K562 (cell line): ENCODE results near the gene ARHGAP25. TPM values are rescaled to one million over a fixed set of nuclear protein-coding genes. Genes with fewer than 3 reads are reported as not detected.

Source experiments
- ARID4B ChIP-seq: sonication (generic); formaldehyde crosslinking; IDR thresholded peaks from 2 replicates; pipeline ENCODE4 v1.8.0; 2022; ENCODE audit warnings: mild to moderate bottlenecking, missing genetic modification reagents
- CC2D1A ChIP-seq: fragments of 450-650 bp; IDR thresholded peaks from 2 replicates; pipeline ENCODE4 v1.6.1; 2017; ENCODE audit warnings: mild to moderate bottlenecking
- CHD2 ChIP-seq: IDR thresholded peaks from 2 replicates; pipeline ENCODE4 v1.6.1; 2011; ENCODE audit warnings: low read depth, low read length
- CXXC5 ChIP-seq: fragments of 250-450 bp; sonication (Bioruptor Pico); IDR thresholded peaks from 2 replicates; pipeline ENCODE4 v1.8.0; 2022; ENCODE audit warnings: inconsistent platforms, mild to moderate bottlenecking, moderate library complexity
- DIDO1 ChIP-seq: fragments of 450-650 bp; IDR thresholded peaks from 2 replicates; pipeline ENCODE4 v1.6.1; 2016; ENCODE audit warnings: low read depth, missing biosample characterization, missing genetic modification characterization
- GTF2A2 ChIP-seq: IDR thresholded peaks from 2 replicates; pipeline ENCODE4 v1.6.1; 2016; ENCODE audit warnings: mild to moderate bottlenecking, missing genetic modification characterization, missing compliant biosample characterization
- JUND ChIP-seq, 2 experiments: IDR thresholded peaks; 2 replicates in 1 of 2; 3 replicates in 1 of 2; pipeline ENCODE4 v1.6.1; 2011; ENCODE audit warnings: borderline replicate concordance in 2 of 2, low read depth in 2 of 2, low read length in 2 of 2, improper control_type of control experiment in 1 of 2, missing biosample characterization in 1 of 2, missing genetic modification characterization in 1 of 2, missing genetic modification reagents in 1 of 2
- MBD2 ChIP-seq: sonication (generic); IDR thresholded peaks from 2 replicates; pipeline ENCODE4 v1.6.1; 2016; ENCODE audit warnings: low read depth, borderline replicate concordance
- PHB ChIP-seq: fragments of 250-450 bp; sonication (Bioruptor Pico); IDR thresholded peaks from 2 replicates; pipeline ENCODE4 v1.5.0; 2021
- PHF20 ChIP-seq: fragments of 450-650 bp; IDR thresholded peaks from 2 replicates; pipeline ENCODE4 v1.6.1; 2018; ENCODE audit not compliant: partially characterized antibody
- POLR3G ChIP-seq: IDR thresholded peaks from 2 replicates; pipeline ENCODE4 v1.6.1; 2011; ENCODE audit not compliant: insufficient read length, insufficient replicate concordance; ENCODE audit errors: extremely low read depth
- RAD21 ChIP-seq, 2 experiments: fragments of 250-450 bp in 1 of 2; fragments of 450-650 bp in 1 of 2; sonication (Bioruptor Pico) in 1 of 2; formaldehyde crosslinking in 1 of 2; IDR thresholded peaks in 1 of 2; conservative IDR thresholded peaks in 1 of 2; 2 replicates each; pipeline versions ENCODE4 v1.4.0 to v1.8.0; 2020 to 2022; ENCODE audit warnings: mild to moderate bottlenecking in 2 of 2, moderate library complexity in 1 of 2
- RCOR1 ChIP-seq, 2 experiments: IDR thresholded peaks; 2 replicates each; pipeline ENCODE4 v1.6.1; 2012; ENCODE audit warnings: low read depth in 2 of 2, low read length in 2 of 2, borderline replicate concordance in 1 of 2, improper control_type of control experiment in 1 of 2
- TRIM24 ChIP-seq, 2 experiments: fragments of 450-650 bp; IDR thresholded peaks; 2 replicates each; pipeline ENCODE4 v1.6.1; 2016
- TSC22D4 ChIP-seq: fragments of 450-650 bp; IDR thresholded peaks from 2 replicates; pipeline ENCODE4 v1.6.1; 2016; ENCODE audit warnings: missing genetic modification characterization, missing biosample characterization, control low read depth
- ZEB2 ChIP-seq: fragments of 450-650 bp; IDR thresholded peaks from 2 replicates; pipeline ENCODE4 v1.6.1; 2016
- ZNF324 ChIP-seq: fragments of 250-450 bp; sonication (Bioruptor Pico); IDR thresholded peaks from 2 replicates; pipeline ENCODE4 v1.4.0; 2020; ENCODE audit warnings: mild to moderate bottlenecking
- ZNF696 ChIP-seq: fragments of 250-450 bp; sonication (Bioruptor Pico); conservative IDR thresholded peaks from 2 replicates; pipeline ENCODE4 v1.4.0; 2020; ENCODE audit warnings: mild to moderate bottlenecking, moderate library complexity
- ZNF707 ChIP-seq: fragments of 250-450 bp; sonication (Bioruptor Pico); conservative IDR thresholded peaks from 2 replicates; pipeline ENCODE4 v1.8.0; 2022; ENCODE audit warnings: inconsistent platforms, mild to moderate bottlenecking, moderate library complexity
- ZNF778 ChIP-seq: fragments of 450-650 bp; formaldehyde crosslinking; IDR thresholded peaks from 2 replicates; pipeline ENCODE4 v1.4.0; 2020; ENCODE audit warnings: mild to moderate bottlenecking, moderate library complexity
- polyA plus RNA-seq, 8 experiments: library from polyadenylated mRNA; depleted of rRNA in 4 of 8; stranded (reverse) in 5 of 8; unstranded in 3 of 8; fragments of >200 nt; fragmentation: Nextera tagmentation in 2 of 8; fragmentation: Illumina TruSeq in 1 of 8; extraction: Ambion mirVana in 2 of 8; extraction: Trizol in 1 of 8; gene quantifications; 2 replicates each; pipeline versions ENCODE4 v1.2.1 to v1.2.3, GENCODE V29; 2011 to 2014; ENCODE audit warnings: inconsistent platforms in 1 of 8, missing spikeins in 1 of 8
- total RNA-seq, 7 experiments: library from RNA; depleted of rRNA in 6 of 7; stranded (reverse); fragments of >200 nt in 6 of 7; fragmentation: Illumina TruSeq in 2 of 7; extraction: Trizol in 2 of 7; gene quantifications; 2 replicates each; pipeline versions ENCODE4 v1.2.1 to v1.2.3, GENCODE V29; 2011 to 2021; ENCODE audit warnings: low replicate concordance in 1 of 7
- TF ChIP-seq, protein P1 (sequence below): fragments of 450-650 bp; IDR thresholded peaks from 2 replicates; pipeline ENCODE4 v1.6.1; 2016; ENCODE audit warnings: borderline replicate concordance
- TF ChIP-seq, protein P2 (sequence below): fragments of 250-450 bp; sonication (Bioruptor Pico); IDR thresholded peaks from 2 replicates; pipeline ENCODE4 v1.4.0; 2020; ENCODE audit warnings: mild to moderate bottlenecking

Gene ARHGAP25
- total and polyA plus RNA-seq, 9 of the 15 experiments (the other 6 are each of a cell fraction or from before 2014, with no cell fraction given): 4.9 to 14.8 (median 10.7) TPM

- no peak for TF ChIP-seq PHF20
- TF ChIP-seq ZNF707 (CRISPR knock-in tag): no peak
- TF ChIP-seq CHD2: no peak
- no peak for TF ChIP-seq ARID4B (CRISPR knock-in tag)
- TF ChIP-seq GTF2A2 (tag): no peak
- TF ChIP-seq CXXC5 (CRISPR knock-in tag): peak; percentile 41
- TF ChIP-seq ZNF778 (CRISPR knock-in tag): no peak
- no peak for TF ChIP-seq ZNF324 (CRISPR knock-in tag)
- TF ChIP-seq POLR3G: no peak
- TF ChIP-seq DIDO1 (tag): no peak
- TF ChIP-seq ZNF696 (CRISPR knock-in tag): no peak
- TF ChIP-seq TRIM24 (IDR thresholded peaks at IDR 0.05): peak; percentile 10 to 75; a peak in 2 of 4 replicates
- 0 out of 4 replicates have a peak, but pooled peaks of 1 of the 2 experiments have one; percentile 30 for TF ChIP-seq RCOR1 (IDR thresholded peaks at IDR 0.05; ENCODE audit: borderline replicate concordance in 1 of 2, low read depth in 2 of 2, low read length in 2 of 2)
- TF ChIP-seq MBD2: no peak
- TF ChIP-seq PHB (CRISPR knock-in tag): no peak
- peak; percentile 91 to 99 for TF ChIP-seq RAD21 (CRISPR knock-in tag; conservative IDR thresholded peaks at IDR 0.05 in 1 of 2, IDR thresholded peaks at IDR 0.05 in 1 of 2)
- TF ChIP-seq, protein P1, sequence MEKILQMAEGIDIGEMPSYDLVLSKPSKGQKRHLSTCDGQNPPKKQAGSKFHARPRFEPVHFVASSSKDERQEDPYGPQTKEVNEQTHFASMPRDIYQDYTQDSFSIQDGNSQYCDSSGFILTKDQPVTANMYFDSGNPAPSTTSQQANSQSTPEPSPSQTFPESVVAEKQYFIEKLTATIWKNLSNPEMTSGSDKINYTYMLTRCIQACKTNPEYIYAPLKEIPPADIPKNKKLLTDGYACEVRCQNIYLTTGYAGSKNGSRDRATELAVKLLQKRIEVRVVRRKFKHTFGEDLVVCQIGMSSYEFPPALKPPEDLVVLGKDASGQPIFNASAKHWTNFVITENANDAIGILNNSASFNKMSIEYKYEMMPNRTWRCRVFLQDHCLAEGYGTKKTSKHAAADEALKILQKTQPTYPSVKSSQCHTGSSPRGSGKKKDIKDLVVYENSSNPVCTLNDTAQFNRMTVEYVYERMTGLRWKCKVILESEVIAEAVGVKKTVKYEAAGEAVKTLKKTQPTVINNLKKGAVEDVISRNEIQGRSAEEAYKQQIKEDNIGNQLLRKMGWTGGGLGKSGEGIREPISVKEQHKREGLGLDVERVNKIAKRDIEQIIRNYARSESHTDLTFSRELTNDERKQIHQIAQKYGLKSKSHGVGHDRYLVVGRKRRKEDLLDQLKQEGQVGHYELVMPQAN: no peak
- TF ChIP-seq ZEB2: 0 out of 2 replicates have a peak, but pooled peaks have one; percentile 17
- TF ChIP-seq CC2D1A: peak; percentile 58; the same call in 1 of the 2 replicates
- TF ChIP-seq, protein P2, sequence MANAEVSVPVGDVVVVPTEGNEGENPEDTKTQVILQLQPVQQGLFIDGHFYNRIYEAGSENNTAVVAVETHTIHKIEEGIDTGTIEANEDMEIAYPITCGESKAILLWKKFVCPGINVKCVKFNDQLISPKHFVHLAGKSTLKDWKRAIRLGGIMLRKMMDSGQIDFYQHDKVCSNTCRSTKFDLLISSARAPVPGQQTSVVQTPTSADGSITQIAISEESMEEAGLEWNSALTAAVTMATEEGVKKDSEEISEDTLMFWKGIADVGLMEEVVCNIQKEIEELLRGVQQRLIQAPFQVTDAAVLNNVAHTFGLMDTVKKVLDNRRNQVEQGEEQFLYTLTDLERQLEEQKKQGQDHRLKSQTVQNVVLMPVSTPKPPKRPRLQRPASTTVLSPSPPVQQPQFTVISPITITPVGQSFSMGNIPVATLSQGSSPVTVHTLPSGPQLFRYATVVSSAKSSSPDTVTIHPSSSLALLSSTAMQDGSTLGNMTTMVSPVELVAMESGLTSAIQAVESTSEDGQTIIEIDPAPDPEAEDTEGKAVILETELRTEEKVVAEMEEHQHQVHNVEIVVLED (CRISPR knock-in tag): 0 out of 2 replicates have a peak, but pooled peaks have one; percentile 7
- no peak for TF ChIP-seq TSC22D4
- TF ChIP-seq JUND (IDR thresholded peaks at IDR 0.05; ENCODE audit: borderline replicate concordance, low read depth, low read length): 0 out of 2 replicates have a peak, but pooled peaks have one; percentile 37
- no peak for TF ChIP-seq JUND (tag; IDR thresholded peaks at IDR 0.05; ENCODE audit: borderline replicate concordance, low read depth, low read length)
Measured at GRCh38 chr2:68839260-68839833, 104.7 kb downstream of the ARHGAP25 start (continued).
